Measurements from ENCODE around the gene VARS2.
A peak's percentile ranks its signal among the peaks of the same experiment; 100 is the strongest.

The VARS2 gene

GRCh38 chr6:30880698-30881252, 33.3 kb upstream of the VARS2 start:
- in situ Hi-C loops (cut with HindIII; ENCODE audit: low pct_unique_long_range_greater_than_20kb, low sequenced_read_pairs): no loop called here
- TF ChIP-seq JUND (IDR thresholded peaks at IDR 0.05; ENCODE audit: low read depth): no peak
- no peak for DNase-seq (ENCODE audit: low read depth in 1 of 2, low spot score in 1 of 2)

- no peak for DNase-seq (ENCODE audit: low read depth in 1 of 2, low spot score in 1 of 2)
- no peak for TF ChIP-seq JUND (IDR thresholded peaks at IDR 0.05; ENCODE audit: low read depth)
- in situ Hi-C loops (cut with HindIII; ENCODE audit: low pct_unique_long_range_greater_than_20kb, low sequenced_read_pairs): no loop called here
Observed at GRCh38 chr6:30881392-30882203, 32.4 kb upstream of the VARS2 start.

GRCh38 chr6:30882204-30882758, 31.8 kb upstream of the VARS2 start:
- no peak for TF ChIP-seq JUND (IDR thresholded peaks at IDR 0.05; ENCODE audit: low read depth)
- in situ Hi-C loops (cut with HindIII; ENCODE audit: low pct_unique_long_range_greater_than_20kb, low sequenced_read_pairs): no loop called here
- DNase-seq (ENCODE audit: low read depth in 1 of 2, low spot score in 1 of 2): no peak

- in situ Hi-C loops (cut with HindIII; ENCODE audit: low pct_unique_long_range_greater_than_20kb, low sequenced_read_pairs): no loop called here
- DNase-seq (ENCODE audit: low read depth in 1 of 2, low spot score in 1 of 2): peak; percentile 90 to 92
- TF ChIP-seq JUND (IDR thresholded peaks at IDR 0.05; ENCODE audit: low read depth): no peak
Observed at GRCh38 chr6:30882759-30883684, 31.0 kb upstream of the VARS2 start.

GRCh38 chr6:30883685-30884520, 30.1 kb upstream of the VARS2 start, which contains the start of gene DDR1:
Gene DDR1 (plus strand): TSS chr6:30884519. CDS start chr6:30888730, 4,211 bp downstream.
- in situ Hi-C loops (cut with HindIII; ENCODE audit: low pct_unique_long_range_greater_than_20kb, low sequenced_read_pairs): no loop called here
- peak; percentile 90 to 96 for DNase-seq (ENCODE audit: low read depth in 1 of 2, low spot score in 1 of 2)
- TF ChIP-seq JUND (IDR thresholded peaks at IDR 0.05; ENCODE audit: low read depth): no peak

GRCh38 chr6:30884521-30885480, 29.2 kb upstream of the VARS2 start:
- TF ChIP-seq JUND (IDR thresholded peaks at IDR 0.05; ENCODE audit: low read depth): no peak
- in situ Hi-C loops (cut with HindIII; ENCODE audit: low pct_unique_long_range_greater_than_20kb, low sequenced_read_pairs): no loop called here
- DNase-seq (ENCODE audit: low read depth in 1 of 2, low spot score in 1 of 2): peak; percentile 51 to 76

GRCh38 chr6:30885481-30885998, 28.5 kb upstream of the VARS2 start:
- in situ Hi-C loops (cut with HindIII; ENCODE audit: low pct_unique_long_range_greater_than_20kb, low sequenced_read_pairs): no loop called here
- no peak for TF ChIP-seq JUND (IDR thresholded peaks at IDR 0.05; ENCODE audit: low read depth)
- DNase-seq (ENCODE audit: low read depth in 1 of 2, low spot score in 1 of 2): peak; percentile 63 to 92

- DNase-seq (ENCODE audit: low read depth in 1 of 2, low spot score in 1 of 2): peak; percentile 73 to 76
- in situ Hi-C loops (cut with HindIII; ENCODE audit: low pct_unique_long_range_greater_than_20kb, low sequenced_read_pairs): no loop called here
- no peak for TF ChIP-seq JUND (IDR thresholded peaks at IDR 0.05; ENCODE audit: low read depth)
Observed at GRCh38 chr6:30885999-30886896, 27.8 kb upstream of the VARS2 start.

- DNase-seq (ENCODE audit: low read depth in 1 of 2, low spot score in 1 of 2): no peak
- in situ Hi-C loops (cut with HindIII; ENCODE audit: low pct_unique_long_range_greater_than_20kb, low sequenced_read_pairs): no loop called here
- no peak for TF ChIP-seq JUND (IDR thresholded peaks at IDR 0.05; ENCODE audit: low read depth)
Observed at GRCh38 chr6:30886897-30887255, 27.2 kb upstream of the VARS2 start.

All from T47D (cell line).